Stimulated activated naive CD4-positive, alpha-beta T cell (primary cell): ENCODE results near the gene IGSF21.

ENCODE experiments used
- DNase-seq, 6 experiments: peaks; one replicate each; lab custom pipeline; 2025; lab: John Stamatoyannopoulos, UW

Gene IGSF21

GRCh38 chr1:18328803-18329202, 221.2 kb downstream of the IGSF21 start:
- no peak for DNase-seq

DNA sequence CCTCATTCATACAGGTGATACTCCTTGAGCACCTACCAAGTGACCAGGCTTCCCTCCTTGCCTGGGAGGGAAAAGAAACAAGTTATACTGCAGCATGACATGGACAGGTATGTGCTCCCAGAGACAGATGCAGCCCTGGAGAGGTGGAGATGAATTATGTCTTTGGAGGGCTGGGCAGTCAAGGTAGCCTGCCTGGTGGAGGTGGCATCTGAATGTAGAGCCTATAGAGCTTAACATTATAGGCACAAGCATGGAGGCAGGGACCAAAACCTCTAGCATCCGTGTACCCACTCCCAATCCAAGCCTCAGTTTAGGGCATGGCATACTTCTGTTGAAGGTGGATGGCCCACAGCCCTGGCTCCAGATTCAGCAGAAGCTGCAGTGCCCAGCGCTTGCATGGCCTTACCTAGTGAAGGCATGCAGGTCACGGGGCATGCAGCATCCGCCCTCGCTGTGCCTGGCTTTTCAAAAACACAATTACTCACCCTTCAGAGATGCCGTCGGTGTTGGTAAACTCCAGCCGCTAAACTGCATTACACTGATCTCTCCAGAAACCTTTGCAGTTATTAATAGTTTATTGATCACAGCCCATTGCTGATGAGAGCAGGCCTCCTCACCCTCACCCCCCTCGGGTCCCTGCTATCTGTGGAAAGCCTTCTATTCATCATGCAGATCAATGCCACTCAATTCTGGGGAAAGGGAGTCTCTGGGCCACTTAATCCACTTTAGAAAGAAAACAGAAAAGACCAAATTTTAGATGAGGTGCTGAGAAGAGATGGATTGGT, 222.1 kb downstream of the IGSF21 start:
- DNase-seq: no peak

GRCh38 chr1:18332576-18332975, 225.0 kb downstream of the IGSF21 start:
- DNase-seq: no peak

- DNase-seq: no peak
These were observed 225.6 kb downstream of the IGSF21 start for GRCh38 chr1:18333220-18333619.

- DNase-seq: no peak
These were observed 229.2 kb downstream of the IGSF21 start for GRCh38 chr1:18336801-18337200.

DNA sequence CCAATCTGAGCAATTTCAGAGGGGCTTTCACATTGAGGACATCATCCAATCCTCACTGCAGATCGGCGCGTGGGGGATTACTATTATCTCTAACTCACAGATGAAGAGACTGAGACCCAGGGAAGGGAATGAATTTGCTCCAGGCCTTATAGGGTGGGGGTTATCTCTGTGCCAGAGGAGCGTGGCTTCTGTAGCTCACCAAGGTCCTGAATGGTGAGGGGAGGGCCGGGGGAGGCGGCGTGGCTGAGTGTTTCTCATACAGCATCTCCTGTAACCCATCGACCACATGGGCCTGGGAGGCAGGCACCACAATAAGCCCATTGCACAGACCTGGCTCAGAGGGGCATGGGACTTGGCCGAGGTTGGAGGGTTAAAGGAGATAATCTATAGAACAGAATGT, 230.2 kb downstream of the IGSF21 start:
- DNase-seq: no peak

DNA sequence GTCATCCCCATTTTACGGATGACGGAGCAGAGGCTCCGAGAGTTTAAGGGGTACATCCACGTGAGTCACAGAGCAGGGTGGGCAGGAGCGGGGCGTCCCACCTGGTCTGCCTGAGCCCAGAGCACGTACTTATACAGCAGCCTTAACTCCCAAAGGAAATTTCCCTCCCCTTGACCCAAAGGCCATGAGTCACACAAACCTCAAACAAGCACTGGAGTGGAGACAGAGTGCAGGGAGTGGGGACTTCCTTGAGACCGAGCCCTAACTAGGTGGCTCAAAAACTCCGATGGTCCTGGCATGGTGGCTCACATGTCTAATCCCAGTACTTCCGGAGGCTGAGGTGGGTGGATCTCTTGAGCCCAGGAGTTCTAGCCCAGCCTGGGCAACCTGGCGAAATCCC, 231.6 kb downstream of the IGSF21 start:
- DNase-seq: no peak

DNA sequence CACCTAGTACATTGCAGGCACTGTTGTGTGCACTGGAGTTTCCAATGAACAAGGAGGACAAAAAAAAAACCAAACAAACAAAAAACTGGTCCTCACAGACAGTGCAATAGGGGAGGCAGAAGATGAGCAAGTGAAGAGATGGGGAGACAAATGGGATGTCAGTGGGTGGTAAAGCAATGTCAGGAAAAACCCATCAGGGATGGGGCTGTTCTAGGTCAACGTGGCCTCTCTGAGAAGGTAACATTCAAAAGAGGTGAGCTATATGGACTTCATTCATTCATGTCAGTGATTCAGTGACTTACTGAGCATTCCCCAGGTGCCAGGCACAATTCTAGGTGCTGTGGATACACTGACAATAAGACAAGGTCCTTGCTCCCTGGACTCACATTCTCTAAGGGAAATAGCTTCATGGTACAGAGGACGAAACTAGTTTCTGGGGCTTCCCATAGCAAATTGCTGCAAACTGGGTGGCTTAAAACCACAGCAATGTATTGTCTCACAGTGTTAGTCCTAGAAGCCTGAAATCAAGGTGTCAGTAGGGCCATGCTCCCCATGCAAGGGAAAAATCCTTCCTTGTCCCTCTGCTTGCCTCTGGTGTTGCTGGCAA, 232.7 kb downstream of the IGSF21 start:
- DNase-seq: no peak

DNA sequence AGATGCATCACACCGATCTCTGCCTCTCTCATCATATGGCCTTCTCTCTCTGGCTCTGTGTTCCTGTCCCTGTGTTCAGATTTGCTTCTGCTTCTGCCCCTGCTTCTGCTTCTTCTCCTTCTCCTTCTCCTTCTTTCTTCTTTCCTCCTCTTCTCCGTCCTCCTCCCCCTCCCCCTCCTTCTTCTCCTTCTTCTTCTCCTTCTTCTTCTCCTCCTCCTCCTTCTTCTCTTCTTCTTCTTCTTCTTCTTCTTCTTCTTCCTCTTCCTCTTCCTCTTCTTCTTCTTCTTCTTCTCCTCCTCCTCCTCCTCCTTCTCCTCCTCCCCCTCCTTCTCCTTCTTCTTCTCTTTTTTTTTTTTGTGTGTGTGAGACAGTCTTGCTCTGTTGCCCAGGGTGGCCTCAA, 233.2 kb downstream of the IGSF21 start:
- DNase-seq: no peak

- DNase-seq: no peak
These were observed 233.9 kb downstream of the IGSF21 start for GRCh38 chr1:18341291-18342069.

DNA sequence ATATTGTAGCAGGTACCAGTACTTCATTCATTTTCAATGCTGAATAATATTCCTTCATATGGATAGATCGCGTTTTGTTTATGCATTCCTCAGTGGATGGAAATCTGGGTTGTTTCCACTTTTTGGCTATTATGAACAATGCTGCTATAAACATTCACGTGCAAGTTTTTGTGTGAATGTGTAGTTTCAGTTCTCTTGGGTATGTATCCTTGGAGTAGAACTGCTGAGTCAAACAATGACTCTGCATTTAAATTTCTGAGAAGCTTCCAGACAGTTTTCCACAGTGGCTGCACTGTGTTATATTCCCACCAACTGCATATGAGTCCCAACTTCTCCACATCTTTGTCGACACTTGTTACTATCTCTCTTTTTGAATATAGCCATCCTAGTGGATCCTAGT, 235.1 kb downstream of the IGSF21 start:
- no peak for DNase-seq

DNA sequence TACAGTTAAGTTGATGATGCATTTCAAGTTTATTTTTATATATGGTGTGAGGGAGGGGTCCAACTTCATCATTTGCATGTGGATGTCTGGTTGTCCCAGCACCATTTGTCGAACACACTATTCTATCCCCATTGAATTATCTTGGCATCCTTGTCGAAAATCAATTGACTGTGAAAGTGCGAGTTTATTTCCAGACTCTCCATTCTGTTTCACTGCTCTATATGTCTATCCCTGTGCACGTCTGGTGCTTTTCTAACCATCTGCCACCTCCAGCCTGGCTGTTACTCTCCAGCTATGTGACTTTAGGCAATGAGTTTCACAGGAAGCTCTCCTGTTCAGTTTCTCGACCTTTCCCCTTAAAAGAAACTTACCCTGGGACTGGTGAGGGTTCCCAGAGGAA, 236.0 kb downstream of the IGSF21 start:
- no peak for DNase-seq

DNA sequence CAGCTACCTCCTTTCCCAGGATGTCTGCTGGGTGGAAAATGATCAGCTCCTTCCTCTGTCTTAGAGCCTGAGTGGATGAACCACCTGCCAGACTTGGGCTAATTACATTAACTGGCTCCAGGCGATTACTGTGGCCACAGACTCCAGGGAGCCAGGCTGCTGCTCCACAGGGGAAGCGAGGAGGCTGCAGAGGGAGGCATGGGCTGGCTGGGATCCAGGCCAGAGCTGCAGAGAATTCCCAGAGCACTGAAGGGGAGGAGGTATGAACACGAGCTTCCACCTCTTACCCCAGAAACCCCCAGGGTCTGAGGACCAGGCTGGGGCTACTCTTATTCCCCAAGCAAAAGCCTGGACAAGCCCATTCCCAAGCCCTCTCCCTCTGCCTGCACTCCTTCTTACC, 237.2 kb downstream of the IGSF21 start:
- no peak for DNase-seq

DNA sequence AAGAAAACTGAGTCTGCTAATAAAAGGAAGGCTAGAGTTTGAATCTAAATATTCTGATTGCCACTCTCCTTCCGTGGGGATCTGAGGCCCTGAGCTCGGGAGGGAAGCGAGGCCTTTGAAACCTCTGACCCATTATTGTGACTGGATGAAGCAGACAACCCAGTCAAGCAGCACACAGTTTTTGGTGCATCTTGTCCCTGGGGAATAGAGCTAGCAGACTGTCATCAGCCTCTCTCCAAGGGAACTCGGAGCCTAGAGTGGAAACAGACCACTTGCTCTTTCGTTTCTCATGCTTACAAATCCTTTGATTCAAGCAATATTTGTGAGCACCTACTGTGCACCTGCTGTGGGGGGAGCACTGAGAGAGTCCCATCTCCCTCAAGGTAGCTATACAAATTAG, 240.0 kb downstream of the IGSF21 start:
- no peak for DNase-seq

DNA sequence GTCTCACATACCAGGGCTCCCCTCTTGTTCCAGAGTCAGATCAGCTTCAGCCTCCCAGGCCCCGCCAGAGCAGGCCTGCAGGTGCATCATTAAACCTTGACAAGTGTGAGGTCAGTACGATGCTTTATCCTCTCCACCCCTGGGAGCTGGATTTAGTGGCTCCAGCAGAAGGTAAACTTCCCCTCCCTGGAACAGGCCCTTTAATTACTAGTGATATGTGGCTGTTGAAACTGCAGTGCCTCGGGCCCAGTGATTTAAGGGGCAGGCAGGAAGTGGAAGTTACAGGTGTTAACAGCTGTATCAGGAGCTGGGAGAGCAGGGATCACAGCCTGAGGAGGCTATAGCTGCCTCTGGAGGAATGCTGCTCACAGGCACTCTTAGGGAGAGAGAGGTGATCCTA, 240.8 kb downstream of the IGSF21 start:
- no peak for DNase-seq

- no peak for DNase-seq
These were observed 243.1 kb downstream of the IGSF21 start for GRCh38 chr1:18350747-18351146.

DNA sequence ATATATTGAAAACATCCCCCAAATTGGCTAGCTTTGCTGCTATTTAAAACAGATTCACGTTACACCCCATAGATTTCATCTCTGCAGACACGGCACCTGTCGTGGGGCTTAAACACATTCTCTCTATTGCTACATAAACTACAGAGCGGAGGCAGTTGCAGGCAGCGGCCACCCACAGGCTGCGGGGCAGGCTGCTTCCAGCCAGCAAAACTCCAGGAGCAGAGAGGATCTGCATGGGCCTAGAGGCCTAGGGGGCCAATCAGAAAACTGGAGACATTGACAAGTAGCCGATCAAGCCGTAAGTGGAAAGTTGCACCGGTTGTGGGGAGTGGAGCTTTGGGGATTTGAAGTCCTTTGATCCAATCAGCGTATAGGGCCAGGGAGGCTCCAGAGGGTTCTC, 244.1 kb downstream of the IGSF21 start:
- no peak for DNase-seq

GRCh38 chr1:18352636-18353265, 245.2 kb downstream of the IGSF21 start:
- no peak for DNase-seq

DNA sequence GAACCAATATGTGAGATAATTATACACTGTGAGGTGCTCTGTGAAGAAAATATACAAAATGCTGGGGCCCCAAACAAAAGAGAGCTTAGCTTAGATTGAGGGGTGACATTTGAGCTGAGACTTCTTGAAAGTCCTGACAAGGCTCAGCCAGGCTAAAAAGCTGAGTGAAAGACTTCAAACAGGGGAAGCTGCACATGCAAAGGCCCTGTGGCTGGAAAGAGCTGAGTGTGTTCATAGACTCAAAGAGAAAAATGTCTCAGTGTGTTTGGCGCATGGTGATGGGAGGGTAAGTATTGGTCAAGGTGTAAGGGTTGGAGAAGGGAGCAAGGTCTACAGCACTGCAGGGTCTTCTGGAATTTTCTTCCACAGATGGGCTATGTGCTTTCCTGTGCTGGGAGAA, 245.9 kb downstream of the IGSF21 start:
- DNase-seq: no peak

DNA sequence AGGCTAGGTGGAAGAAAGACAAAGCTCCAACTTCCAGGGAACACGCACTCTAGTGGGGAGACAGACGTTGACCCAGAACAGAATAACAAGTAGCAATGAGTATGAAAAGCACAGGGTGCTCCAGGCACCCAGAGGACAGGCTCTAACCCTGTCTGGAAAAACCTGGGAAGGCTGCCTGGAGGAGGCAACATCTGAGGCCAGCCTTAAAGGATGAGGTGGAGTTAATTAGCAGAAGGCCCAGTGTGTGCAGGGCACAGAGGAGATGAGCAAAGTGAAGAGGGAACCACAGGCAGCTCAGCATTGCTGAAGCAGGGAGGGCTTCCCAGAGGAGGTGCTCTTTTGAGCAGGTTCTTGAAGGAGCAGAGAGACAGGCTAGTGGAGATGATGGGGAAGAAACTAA, 246.4 kb downstream of the IGSF21 start:
- DNase-seq: no peak

GRCh38 chr1:18354612-18355011, 247.0 kb downstream of the IGSF21 start:
- DNase-seq: no peak

DNA sequence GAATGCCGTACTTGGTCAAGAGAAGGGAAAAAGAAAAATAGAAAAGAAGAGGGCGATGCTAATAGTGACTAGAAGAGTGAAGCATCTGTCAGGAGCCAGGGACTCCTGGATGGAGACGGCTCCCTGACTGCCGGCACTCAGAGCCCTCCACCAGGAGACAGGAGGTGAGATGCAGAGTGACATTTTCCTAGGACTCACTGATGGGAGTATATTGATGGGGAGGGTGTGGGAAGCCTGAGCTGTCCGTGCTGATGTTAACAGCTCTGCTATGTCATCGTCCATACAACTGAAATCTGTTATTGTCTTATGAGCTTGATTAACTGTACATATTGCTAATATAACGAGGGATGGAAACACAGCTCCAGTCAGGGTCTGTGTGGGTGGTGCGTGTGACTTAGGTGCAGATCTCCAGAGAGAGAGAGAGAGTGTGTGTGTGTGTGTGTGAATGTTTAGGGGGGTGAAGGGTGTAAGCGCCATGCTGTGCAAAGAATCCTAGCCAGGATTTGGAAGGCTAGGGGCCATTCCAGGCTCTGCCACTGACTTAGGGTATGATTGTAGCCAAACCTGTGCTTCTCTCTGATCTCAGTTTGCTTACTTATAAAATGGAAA, 250.1 kb downstream of the IGSF21 start:
- no peak for DNase-seq
